ENCODE measurements around the gene UBIAD1. TPM values are rescaled to one million over a fixed set of nuclear protein-coding genes. Genes with fewer than 3 reads are reported as not detected.

The UBIAD1 gene
- total RNA-seq, 1 experiment from 2014 or later: 14.8 TPM

DNA sequence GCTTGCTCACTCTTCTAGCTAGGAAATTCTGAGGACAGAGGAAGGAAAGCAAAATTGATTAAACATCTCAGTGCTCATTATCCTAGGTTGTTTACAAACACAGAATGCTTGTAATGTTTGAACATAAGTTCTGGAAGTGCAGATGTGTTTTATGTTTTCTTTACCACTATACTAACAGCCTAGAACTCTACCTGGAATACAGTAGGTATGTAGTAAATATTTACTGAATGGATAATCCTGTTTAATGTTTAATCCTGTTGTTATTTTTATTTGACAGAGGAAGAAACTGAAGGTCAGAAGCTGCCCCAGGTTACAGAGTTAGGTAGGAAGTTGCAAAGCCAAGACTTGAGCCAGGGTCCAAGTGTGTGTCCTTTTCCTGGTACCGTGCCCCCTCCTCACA lies 16.7 kb upstream of the UBIAD1 start:
- Histone ChIP-seq H3F3A (ENCODE audit: low read length, unreplicated experiment) (no peaks in the 10 kb centered on the region), H3K27ac (ENCODE audit: low read length) (no peak overlapping the region), H3K79me2 (ENCODE audit: low read length) (peaks cover 10% of the 10 kb centered on the region), H4K20me1 (ENCODE audit: low read length) (no peaks in the 10 kb centered on the region), H3K9ac (ENCODE audit: low read length) (no peak overlapping the region), H3K9me2 (replicated peaks; ENCODE audit: low read length) (no peaks in the 10 kb centered on the region), H2AFZ (ENCODE audit: low read length) (no peak overlapping the region), H3K9me3 (ENCODE audit: low read length) (no peaks in the 10 kb centered on the region), H3K36me3 (ENCODE audit: low read depth, low read length) (peaks cover 57% of the 10 kb centered on the region), H3K4me2 (ENCODE audit: low read length) (no peak overlapping the region), H3K4me3 (ENCODE audit: low read length) (no peak overlapping the region), H3K4me1 (ENCODE audit: insufficient read depth, low read length) (peaks cover under 1% of the 10 kb centered on the region; the same call in 1 of the 2 replicates), H3K27me3 (ENCODE audit: low read length) (no peaks in the 10 kb centered on the region)
- POLR2A ChIA-PET (ENCODE audit: unreplicated experiment): no interaction called here
- no peak for DNase-seq
- ATAC-seq: no peak
- BruUV-seq (replicated peaks): no TSS peak
- TF ChIP-seq, protein P1, sequence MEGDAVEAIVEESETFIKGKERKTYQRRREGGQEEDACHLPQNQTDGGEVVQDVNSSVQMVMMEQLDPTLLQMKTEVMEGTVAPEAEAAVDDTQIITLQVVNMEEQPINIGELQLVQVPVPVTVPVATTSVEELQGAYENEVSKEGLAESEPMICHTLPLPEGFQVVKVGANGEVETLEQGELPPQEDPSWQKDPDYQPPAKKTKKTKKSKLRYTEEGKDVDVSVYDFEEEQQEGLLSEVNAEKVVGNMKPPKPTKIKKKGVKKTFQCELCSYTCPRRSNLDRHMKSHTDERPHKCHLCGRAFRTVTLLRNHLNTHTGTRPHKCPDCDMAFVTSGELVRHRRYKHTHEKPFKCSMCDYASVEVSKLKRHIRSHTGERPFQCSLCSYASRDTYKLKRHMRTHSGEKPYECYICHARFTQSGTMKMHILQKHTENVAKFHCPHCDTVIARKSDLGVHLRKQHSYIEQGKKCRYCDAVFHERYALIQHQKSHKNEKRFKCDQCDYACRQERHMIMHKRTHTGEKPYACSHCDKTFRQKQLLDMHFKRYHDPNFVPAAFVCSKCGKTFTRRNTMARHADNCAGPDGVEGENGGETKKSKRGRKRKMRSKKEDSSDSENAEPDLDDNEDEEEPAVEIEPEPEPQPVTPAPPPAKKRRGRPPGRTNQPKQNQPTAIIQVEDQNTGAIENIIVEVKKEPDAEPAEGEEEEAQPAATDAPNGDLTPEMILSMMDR (conservative IDR thresholded peaks at IDR 0.05; ENCODE audit: low read depth, low read length): no peak
- TF ChIP-seq EZH2 (IDR thresholded peaks at IDR 0.05; ENCODE audit: low read length, unreplicated experiment) (no peak), EZH2phosphoT487 (IDR thresholded peaks at IDR 0.05; ENCODE audit: borderline replicate concordance, low read length) (no peak)
- intact Hi-C loops (cut with micrococcal nuclease): no loop called here
- CTCF ChIA-PET: no interaction called here

DNA sequence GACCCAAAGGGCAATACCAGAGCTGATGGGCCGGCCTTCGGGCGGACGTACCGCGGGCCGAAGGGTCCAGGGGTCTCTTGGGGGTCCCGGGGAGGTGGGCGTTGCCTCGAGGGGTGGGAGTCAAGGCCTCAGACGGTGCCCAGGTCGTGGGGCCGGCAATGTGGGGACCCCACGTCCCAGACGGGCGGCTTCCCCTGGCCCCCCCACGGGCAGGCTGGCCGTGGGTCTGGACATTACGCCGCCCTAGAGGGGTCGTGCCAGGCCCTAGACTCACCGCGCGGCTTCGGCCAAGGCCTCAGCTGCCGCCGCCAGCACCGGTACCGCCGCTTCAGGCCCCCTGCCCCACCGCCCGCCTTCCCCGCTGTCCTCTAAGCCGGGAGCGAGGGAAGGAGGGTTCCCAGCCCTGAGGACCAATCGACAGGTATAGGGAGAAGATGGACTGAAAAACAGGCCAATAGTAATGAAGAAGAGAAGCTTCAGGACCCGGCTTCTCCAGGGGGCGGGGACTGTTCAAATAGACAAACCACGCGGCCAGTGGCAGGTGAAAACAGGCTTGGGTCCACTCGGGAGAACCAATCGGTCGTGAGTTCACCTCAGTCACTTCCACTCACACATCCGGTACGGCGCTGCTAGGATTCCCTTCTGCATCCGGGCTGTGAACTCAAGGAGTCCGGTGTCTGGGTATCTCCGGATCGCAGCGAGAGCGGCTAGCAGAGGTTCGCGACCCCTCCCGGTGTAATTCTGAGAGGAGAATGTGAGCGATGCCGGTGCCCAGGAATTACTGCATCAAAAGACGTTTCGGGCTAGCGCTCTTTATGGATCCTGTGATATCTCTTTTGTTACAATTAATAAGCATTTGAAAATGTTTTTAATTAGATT lies 10.6 kb upstream of the UBIAD1 start, which contains the start of gene MTOR:
Gene MTOR, minus strand, starts transcription at position 381 of the 879 bp plus-strand sequence. CDS start 3,142 bp downstream, outside the sequence.
- Histone ChIP-seq H3K9me2 (replicated peaks; ENCODE audit: low read length) (no peaks in the 10 kb centered on the region), H3K36me3 (ENCODE audit: low read depth, low read length) (peaks cover 12% of the 10 kb centered on the region), H3K27ac (ENCODE audit: low read length) (no peak within 1 kb of the TSS), H3K79me2 (ENCODE audit: low read length) (peaks cover 20% of the 10 kb centered on the region), H3K27me3 (ENCODE audit: low read length) (no peaks in the 10 kb centered on the region), H3K4me2 (ENCODE audit: low read length) (peak within 1 kb of the TSS; percentile 98), H3K4me1 (ENCODE audit: insufficient read depth, low read length) (peaks cover 5% of the 10 kb centered on the region; the same call in 1 of the 2 replicates), H2AFZ (ENCODE audit: low read length) (peak within 1 kb of the TSS; percentile 89), H3K4me3 (ENCODE audit: low read length) (peak within 1 kb of the TSS; percentile 96), H4K20me1 (ENCODE audit: low read length) (no peaks in the 10 kb centered on the region), H3F3A (ENCODE audit: low read length, unreplicated experiment) (no peaks in the 10 kb centered on the region), H3K9ac (ENCODE audit: low read length) (peak within 1 kb of the TSS; percentile 93), H3K9me3 (ENCODE audit: low read length) (no peaks in the 10 kb centered on the region)
- intact Hi-C loops (cut with micrococcal nuclease): loop anchor here (1.0 kb wide), 1 partner anchor 11 kb away; the partner anchor contains the start of gene UBIAD1
- peak; percentile 99 for DNase-seq
- peak; percentile 97 for ATAC-seq
- ChIA-PET CTCF (interaction anchor here (0.6 to 1.0 kb wide), 6 partner anchors 11 to 384 kb away, joined by 3 to 6 read pairs (median 3); partner anchors contain the start of gene UBIAD1), POLR2A (ENCODE audit: unreplicated experiment) (interaction anchor here (0.5 to 1.5 kb wide), 4 partner anchors 10 to 1203 kb away, joined by 3 to 8 read pairs (median 3); partner anchors contain the start of genes EXOSC10 and UBIAD1)
- no TSS peak for BruUV-seq (replicated peaks)
- TF ChIP-seq EZH2 (IDR thresholded peaks at IDR 0.05; ENCODE audit: low read length, unreplicated experiment): no peak
- TF ChIP-seq, protein P1 (conservative IDR thresholded peaks at IDR 0.05; ENCODE audit: low read depth, low read length): peak; percentile 41
